Neutrophil (primary cell): ENCODE measurements around the gene RAB6B.

Experiments
- H3K27ac ChIP-seq: fragments of 200-600 bp; sonication (generic); 2 replicates; pipeline ENCODE4 v1.5.1; 2016; ENCODE audit warnings: mild to moderate bottlenecking, moderate library complexity
- H3K27me3 ChIP-seq: fragments of 200-600 bp; sonication (generic); 2 replicates; pipeline ENCODE4 v1.6.0; 2016; ENCODE audit warnings: mild to moderate bottlenecking
- H3K36me3 ChIP-seq: fragments of 200-600 bp; sonication (generic); 2 replicates; pipeline ENCODE4 v1.5.1; 2017
- H3K4me1 ChIP-seq, 2 experiments: fragments of 200-600 bp in 1 of 2; sonication (generic) in 1 of 2; 1 replicate in 1 of 2; 2 replicates in 1 of 2; pipeline versions ENCODE4 v1.5.1 to v1.6.1; 2013 to 2016; ENCODE audit warnings: low read depth in 1 of 2, low read length in 1 of 2, mild to moderate bottlenecking in 1 of 2, moderate library complexity in 1 of 2; ENCODE audit not compliant: control insufficient read depth in 1 of 2, insufficient read depth in 1 of 2
- H3K4me3 ChIP-seq, 2 experiments: fragments of 200-600 bp in 1 of 2; sonication (generic) in 1 of 2; 1 replicate in 1 of 2; 2 replicates in 1 of 2; pipeline ENCODE4 v1.5.1; 2013 to 2016; ENCODE audit warnings: low read depth in 1 of 2, low read length in 1 of 2, mild to moderate bottlenecking in 1 of 2, moderate library complexity in 1 of 2
- H3K9me3 ChIP-seq: fragments of 200-600 bp; sonication (generic); 2 replicates; pipeline ENCODE4 v1.5.1; 2016
- TF ChIP-seq, protein P1 (sequence below): fragments of 200-600 bp; sonication (generic); IDR thresholded peaks from 2 replicates; pipeline ENCODE4 v1.5.1; 2016; ENCODE audit warnings: antibody characterized with exemption

The RAB6B gene

DNA sequence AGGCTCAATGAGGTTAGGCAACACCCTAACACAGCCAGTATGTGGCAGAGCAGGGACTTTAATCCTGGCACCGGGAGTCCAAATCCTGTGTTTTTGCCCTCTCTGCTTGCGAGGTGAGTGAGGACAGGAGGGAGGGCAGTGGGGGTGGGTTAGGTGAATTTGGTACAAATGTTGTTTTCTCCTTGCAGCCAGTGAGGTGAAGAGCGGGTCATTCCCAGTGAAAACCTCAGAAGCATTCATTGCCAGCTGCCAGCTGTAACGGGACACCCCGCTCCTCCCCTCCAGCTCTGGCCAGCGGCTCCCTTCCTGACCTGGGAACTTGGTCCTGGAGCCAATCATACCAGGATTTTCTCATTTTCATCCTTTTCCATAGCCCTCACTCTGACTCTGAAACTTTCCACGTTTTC, 45.7 kb upstream of the RAB6B start:
- no peaks in the 10 kb centered on the region for H3K9me3 ChIP-seq
- H3K4me1 ChIP-seq: no peaks in the 10 kb centered on the region
- H3K36me3 ChIP-seq: no peaks in the 10 kb centered on the region
- no peak overlapping the region for H3K27ac ChIP-seq
- TF ChIP-seq, protein P1, sequence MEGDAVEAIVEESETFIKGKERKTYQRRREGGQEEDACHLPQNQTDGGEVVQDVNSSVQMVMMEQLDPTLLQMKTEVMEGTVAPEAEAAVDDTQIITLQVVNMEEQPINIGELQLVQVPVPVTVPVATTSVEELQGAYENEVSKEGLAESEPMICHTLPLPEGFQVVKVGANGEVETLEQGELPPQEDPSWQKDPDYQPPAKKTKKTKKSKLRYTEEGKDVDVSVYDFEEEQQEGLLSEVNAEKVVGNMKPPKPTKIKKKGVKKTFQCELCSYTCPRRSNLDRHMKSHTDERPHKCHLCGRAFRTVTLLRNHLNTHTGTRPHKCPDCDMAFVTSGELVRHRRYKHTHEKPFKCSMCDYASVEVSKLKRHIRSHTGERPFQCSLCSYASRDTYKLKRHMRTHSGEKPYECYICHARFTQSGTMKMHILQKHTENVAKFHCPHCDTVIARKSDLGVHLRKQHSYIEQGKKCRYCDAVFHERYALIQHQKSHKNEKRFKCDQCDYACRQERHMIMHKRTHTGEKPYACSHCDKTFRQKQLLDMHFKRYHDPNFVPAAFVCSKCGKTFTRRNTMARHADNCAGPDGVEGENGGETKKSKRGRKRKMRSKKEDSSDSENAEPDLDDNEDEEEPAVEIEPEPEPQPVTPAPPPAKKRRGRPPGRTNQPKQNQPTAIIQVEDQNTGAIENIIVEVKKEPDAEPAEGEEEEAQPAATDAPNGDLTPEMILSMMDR: no peak
- peaks cover 32% of the 10 kb centered on the region for H3K27me3 ChIP-seq
- no peak overlapping the region for H3K4me3 ChIP-seq

DNA sequence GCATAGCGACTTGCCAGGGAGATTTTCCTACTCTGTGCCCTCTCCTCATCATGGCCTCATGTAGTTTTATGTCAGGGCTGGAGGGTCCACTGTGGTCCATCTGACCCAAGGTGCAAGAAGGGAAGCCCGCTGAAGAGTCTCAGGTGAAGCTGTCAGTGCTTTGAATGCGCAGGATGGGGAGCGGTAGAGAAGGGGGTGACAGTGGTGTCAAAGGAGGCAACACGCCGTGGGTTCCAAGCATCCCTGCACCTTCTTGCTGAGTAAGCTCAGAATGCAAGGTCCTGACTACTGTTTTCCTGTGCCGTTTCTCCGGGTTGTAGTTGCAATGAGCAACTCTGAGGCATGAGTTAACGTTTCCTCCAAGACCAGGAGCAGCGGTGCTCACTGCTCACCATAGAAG, 44.9 kb upstream of the RAB6B start:
- H3K27me3 ChIP-seq: peaks cover 32% of the 10 kb centered on the region
- TF ChIP-seq, protein P1: no peak
- H3K36me3 ChIP-seq: no peaks in the 10 kb centered on the region
- H3K4me1 ChIP-seq: no peaks in the 10 kb centered on the region
- H3K4me3 ChIP-seq: no peak overlapping the region
- H3K9me3 ChIP-seq: no peaks in the 10 kb centered on the region
- H3K27ac ChIP-seq: no peak overlapping the region

DNA sequence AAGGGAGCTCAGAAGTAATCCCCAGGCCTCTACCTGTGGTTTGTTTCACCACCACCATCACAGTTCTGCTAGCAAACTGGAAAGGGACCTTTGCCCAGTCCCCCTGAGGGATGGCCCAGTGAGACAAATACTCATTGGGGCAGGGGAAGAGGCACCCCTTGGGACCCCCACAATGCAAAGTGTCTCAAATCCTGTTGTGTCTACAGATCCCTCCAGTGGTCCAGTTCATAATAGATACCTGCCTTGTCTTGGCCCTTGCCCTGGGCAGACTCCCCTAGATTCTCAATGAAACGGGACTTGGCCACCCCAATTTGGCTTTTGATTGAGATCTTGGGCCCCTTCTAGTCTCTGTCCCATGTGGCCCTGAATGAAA, 43.8 kb upstream of the RAB6B start:
- no peak overlapping the region for H3K4me3 ChIP-seq
- no peak overlapping the region for H3K27ac ChIP-seq
- H3K4me1 ChIP-seq: no peaks in the 10 kb centered on the region
- no peaks in the 10 kb centered on the region for H3K9me3 ChIP-seq
- peaks cover 22% of the 10 kb centered on the region for H3K27me3 ChIP-seq
- TF ChIP-seq, protein P1: no peak
- H3K36me3 ChIP-seq: no peaks in the 10 kb centered on the region

DNA sequence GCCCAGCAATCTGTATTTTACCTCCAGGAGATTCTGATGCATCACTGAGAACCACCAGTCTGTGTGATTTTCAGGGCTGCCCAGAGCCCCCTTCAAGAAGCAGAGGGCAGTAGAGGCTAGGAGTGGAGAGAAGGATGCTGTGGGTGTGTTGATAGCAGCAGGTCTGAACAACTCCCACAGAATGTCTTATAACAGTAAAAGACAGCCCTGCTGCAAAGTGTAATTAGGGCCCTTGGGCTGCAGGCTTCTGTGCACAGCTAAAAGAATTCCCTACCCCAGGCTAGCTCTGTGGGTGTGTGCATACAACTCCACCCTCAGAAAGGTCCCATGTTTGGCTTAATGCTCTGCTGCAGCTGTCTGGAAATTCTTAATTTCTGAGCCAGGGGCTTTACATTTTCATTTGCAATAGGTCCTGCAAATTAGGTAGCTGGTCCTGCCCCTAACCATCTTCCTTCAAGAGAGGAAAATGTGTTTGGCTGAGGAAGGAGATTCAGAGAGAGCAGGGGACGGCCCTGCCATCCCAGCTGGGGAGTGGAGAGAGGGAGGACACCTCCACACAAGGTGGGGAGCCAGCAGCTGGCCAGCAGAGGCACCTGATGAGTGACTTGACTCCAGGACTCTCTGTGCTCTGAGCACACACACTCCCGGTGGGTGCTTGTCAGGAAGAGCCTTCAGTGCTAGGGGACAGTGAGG, 43.2 kb upstream of the RAB6B start:
- H3K4me3 ChIP-seq: no peak overlapping the region
- no peaks in the 10 kb centered on the region for H3K36me3 ChIP-seq
- no peak overlapping the region for H3K27ac ChIP-seq
- TF ChIP-seq, protein P1: no peak
- no peaks in the 10 kb centered on the region for H3K9me3 ChIP-seq
- H3K4me1 ChIP-seq: no peaks in the 10 kb centered on the region
- peaks cover 17% of the 10 kb centered on the region for H3K27me3 ChIP-seq

DNA sequence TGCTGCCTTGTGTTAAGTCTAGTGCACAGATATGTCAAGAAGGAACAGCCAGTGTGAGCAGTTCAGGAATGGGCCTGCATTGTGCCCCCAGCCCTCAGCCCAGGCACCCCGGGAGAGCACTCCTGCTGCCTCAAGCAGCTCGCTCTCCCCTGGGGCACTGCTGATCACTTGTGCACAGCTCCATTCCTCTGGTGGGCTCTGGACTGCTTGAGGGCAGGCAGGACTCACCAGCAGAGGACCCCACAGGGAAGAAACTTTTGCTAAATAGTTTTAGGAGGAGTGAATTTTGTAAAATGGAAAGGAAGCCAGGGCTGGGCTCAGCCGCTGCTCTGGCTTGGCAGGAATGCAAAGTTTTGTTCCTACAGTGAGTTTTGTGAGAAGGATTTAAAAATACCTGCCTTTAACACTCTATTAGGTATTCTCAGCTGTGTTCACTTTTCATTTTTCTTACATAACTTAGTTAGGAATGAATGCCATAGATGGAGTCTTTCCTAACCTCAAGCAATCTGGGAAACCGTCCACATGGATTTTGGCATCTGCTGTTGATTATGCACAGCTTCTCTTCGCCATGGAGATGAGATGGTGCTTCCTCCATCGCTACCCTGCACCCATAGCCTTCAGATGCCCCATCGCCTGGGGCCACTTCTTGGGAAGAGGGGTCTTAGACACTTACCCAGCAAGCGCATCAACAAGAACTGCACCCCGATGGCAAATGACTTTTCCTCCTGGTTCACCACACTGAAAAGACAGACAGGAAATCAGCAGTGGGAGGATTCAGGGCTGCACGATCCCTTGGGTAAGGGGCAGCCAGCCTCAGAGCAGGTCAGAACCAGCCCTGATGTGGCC, 42.3 kb upstream of the RAB6B start:
- TF ChIP-seq, protein P1: no peak
- Histone ChIP-seq H3K4me3 (no peak overlapping the region), H3K27ac (no peak overlapping the region), H3K4me1 (no peaks in the 10 kb centered on the region), H3K36me3 (no peaks in the 10 kb centered on the region), H3K27me3 (peaks cover 10% of the 10 kb centered on the region), H3K9me3 (no peaks in the 10 kb centered on the region)
